GM23338 (cell line): ENCODE measurements around the gene SCAANT1. TPM values are rescaled to one million over a fixed set of nuclear protein-coding genes. Genes with fewer than 3 reads are reported as not detected.
A peak's percentile ranks its signal among the peaks of the same experiment; 100 is the strongest.

Source experiments
- ATAC-seq: fragments of 200-7000 bp; cut with Tn5 transposase; 3 replicates; pipeline ENCODE4 v1.9.1; 2020
- DNase-seq: peaks from one replicate; pipeline ENCODE4 v3.0.0-alpha.2; 2015; ENCODE audit warnings: low spot score
- H2AFZ ChIP-seq: fragments of 200-600 bp; sonication (generic); 2 replicates; pipeline ENCODE4 v1.8.0; 2016; ENCODE audit warnings: antibody characterized with exemption, mild to moderate bottlenecking, moderate library complexity
- H3F3A ChIP-seq: fragments of 200-600 bp; sonication (generic); replicated peaks from 2 replicates; pipeline ENCODE4 v1.8.0; 2017; ENCODE audit warnings: antibody characterized with exemption, mixed run types, low read depth
- H3K27ac ChIP-seq: fragments of 200-600 bp; sonication (generic); 2 replicates; pipeline ENCODE4 v1.6.1; 2016; ENCODE audit warnings: low read depth
- H3K27me3 ChIP-seq: fragments of 200-600 bp; sonication (generic); 2 replicates; pipeline ENCODE4 v1.8.0; 2016; ENCODE audit warnings: mild to moderate bottlenecking, mixed run types, moderate library complexity; ENCODE audit not compliant: insufficient read depth
- H3K36me3 ChIP-seq: fragments of 200-600 bp; sonication (generic); 2 replicates; pipeline ENCODE4 v1.8.0; 2016; ENCODE audit warnings: mild to moderate bottlenecking; ENCODE audit not compliant: insufficient read depth
- H3K4me1 ChIP-seq: fragments of 200-600 bp; sonication (generic); 2 replicates; pipeline ENCODE4 v1.8.0; 2016; ENCODE audit warnings: mild to moderate bottlenecking, moderate library complexity; ENCODE audit not compliant: insufficient read depth
- H3K4me2 ChIP-seq: fragments of 200-600 bp; sonication (generic); 2 replicates; pipeline ENCODE4 v1.7.1; 2017; ENCODE audit warnings: mixed run types
- H3K4me3 ChIP-seq: fragments of 200-600 bp; sonication (generic); 2 replicates; pipeline ENCODE4 v1.6.1; 2016; ENCODE audit warnings: mixed run types
- H3K79me2 ChIP-seq: fragments of 200-600 bp; sonication (generic); replicated peaks from 2 replicates; pipeline ENCODE4 v1.8.0; 2017; ENCODE audit warnings: mild to moderate bottlenecking; ENCODE audit not compliant: insufficient read depth
- H3K9me2 ChIP-seq: fragments of 200-600 bp; sonication (generic); 2 replicates; pipeline ENCODE4 v1.8.0; 2017; ENCODE audit not compliant: insufficient read depth
- H4K20me1 ChIP-seq: fragments of 200-600 bp; sonication (generic); replicated peaks from 2 replicates; pipeline ENCODE4 v1.8.0; 2017; ENCODE audit warnings: mild to moderate bottlenecking; ENCODE audit not compliant: insufficient read depth
- H3K27ac Mint-ChIP-seq: 2 replicates; pipeline ENCODE4 v1.8.0; 2020; ENCODE audit warnings: inconsistent platforms, mild to moderate bottlenecking, moderate library complexity, mixed read lengths
- H3K27me3 Mint-ChIP-seq: 3 replicates; pipeline ENCODE4 v1.8.0; 2022; ENCODE audit warnings: low read depth, mild to moderate bottlenecking, moderate library complexity, mixed read lengths, inconsistent platforms; ENCODE audit not compliant: insufficient read depth, poor library complexity
- H3K36me3 Mint-ChIP-seq: 3 replicates; pipeline ENCODE4 v1.8.0; 2021; ENCODE audit warnings: low read depth, mild to moderate bottlenecking, inconsistent platforms, moderate library complexity, mixed read lengths
- H3K4me1 Mint-ChIP-seq: 3 replicates; pipeline ENCODE4 v1.8.0; 2020; ENCODE audit warnings: mild to moderate bottlenecking, inconsistent platforms, mixed read lengths
- H3K4me3 Mint-ChIP-seq: 3 replicates; pipeline ENCODE4 v1.8.0; 2021; ENCODE audit warnings: moderate library complexity, mild to moderate bottlenecking, inconsistent platforms, mixed read lengths
- H3K9me3 Mint-ChIP-seq: 3 replicates; pipeline ENCODE4 v1.8.0; 2020; ENCODE audit warnings: moderate library complexity, mild to moderate bottlenecking, inconsistent platforms, mixed read lengths
- CREB1 ChIP-seq: fragments of 250-450 bp; sonication (Bioruptor Pico); IDR thresholded peaks from 2 replicates; pipeline ENCODE4 v1.5.0; 2020; ENCODE audit warnings: low read depth, mild to moderate bottlenecking, moderate library complexity
- EZH2 ChIP-seq: fragments of 200-600 bp; sonication (generic); IDR thresholded peaks from one replicate; pipeline ENCODE4 v1.8.0; 2017; ENCODE audit warnings: antibody characterized with exemption, mild to moderate bottlenecking, low read depth; ENCODE audit not compliant: unreplicated experiment
- JUNB ChIP-seq: IDR thresholded peaks from one replicate; pipeline ENCODE4 v1.6.1; 2016; ENCODE audit warnings: antibody characterized with exemption; ENCODE audit not compliant: unreplicated experiment
- POLR2AphosphoS5 ChIP-seq: IDR thresholded peaks from 2 replicates; pipeline ENCODE4 v1.6.1; 2016; ENCODE audit warnings: antibody characterized with exemption, low read depth
- STAT1 ChIP-seq: IDR thresholded peaks from one replicate; pipeline ENCODE4 v1.6.1; 2016; ENCODE audit warnings: antibody characterized with exemption; ENCODE audit not compliant: unreplicated experiment
- ZNF114 ChIP-seq: fragments of 250-450 bp; sonication (Bioruptor Pico); IDR thresholded peaks from 2 replicates; pipeline ENCODE4 v1.5.0; 2020; ENCODE audit warnings: mild to moderate bottlenecking, moderate library complexity
- ZNF331 ChIP-seq: fragments of 250-450 bp; sonication (Bioruptor Pico); IDR thresholded peaks from 2 replicates; pipeline ENCODE4 v1.5.0; 2020; ENCODE audit warnings: low read depth, mild to moderate bottlenecking, moderate library complexity
- long read RNA-seq: library from polyadenylated mRNA; unstranded; transcript quantifications from one replicate; pipeline ENCODE4 v2.0.0, GENCODE V29; 2020; ENCODE audit not compliant: unreplicated experiment
- polyA plus RNA-seq: library from polyadenylated mRNA; unstranded; fragments of >200 nt; fragmentation: Nextera tagmentation; extraction: Ambion mirVana; gene quantifications from 2 replicates; pipeline ENCODE4 v1.2.1, GENCODE V29; 2016
- total RNA-seq: library from RNA; depleted of rRNA; stranded (reverse); fragments of >200 nt; shearing (Covaris generic); gene quantifications from 2 replicates; pipeline ENCODE4 v1.2.3, GENCODE V29; 2014; rRNA removed
- TF ChIP-seq, protein P1 (sequence below), 2 experiments: fragments of 200-600 bp in 1 of 2; sonication (generic) in 1 of 2; conservative IDR thresholded peaks; 2 replicates each; pipeline versions ENCODE4 v1.5.1 to v1.6.1; 2016 to 2017; ENCODE audit warnings: antibody characterized with exemption in 2 of 2, low read depth in 2 of 2, mild to moderate bottlenecking in 2 of 2, moderate library complexity in 1 of 2

The SCAANT1 gene
- total RNA-seq (not detected in 2 replicates), polyA plus RNA-seq (1.2 TPM in 1 of 2 replicates, not detected in the other)
- long read RNA-seq: 0 reads

DNA sequence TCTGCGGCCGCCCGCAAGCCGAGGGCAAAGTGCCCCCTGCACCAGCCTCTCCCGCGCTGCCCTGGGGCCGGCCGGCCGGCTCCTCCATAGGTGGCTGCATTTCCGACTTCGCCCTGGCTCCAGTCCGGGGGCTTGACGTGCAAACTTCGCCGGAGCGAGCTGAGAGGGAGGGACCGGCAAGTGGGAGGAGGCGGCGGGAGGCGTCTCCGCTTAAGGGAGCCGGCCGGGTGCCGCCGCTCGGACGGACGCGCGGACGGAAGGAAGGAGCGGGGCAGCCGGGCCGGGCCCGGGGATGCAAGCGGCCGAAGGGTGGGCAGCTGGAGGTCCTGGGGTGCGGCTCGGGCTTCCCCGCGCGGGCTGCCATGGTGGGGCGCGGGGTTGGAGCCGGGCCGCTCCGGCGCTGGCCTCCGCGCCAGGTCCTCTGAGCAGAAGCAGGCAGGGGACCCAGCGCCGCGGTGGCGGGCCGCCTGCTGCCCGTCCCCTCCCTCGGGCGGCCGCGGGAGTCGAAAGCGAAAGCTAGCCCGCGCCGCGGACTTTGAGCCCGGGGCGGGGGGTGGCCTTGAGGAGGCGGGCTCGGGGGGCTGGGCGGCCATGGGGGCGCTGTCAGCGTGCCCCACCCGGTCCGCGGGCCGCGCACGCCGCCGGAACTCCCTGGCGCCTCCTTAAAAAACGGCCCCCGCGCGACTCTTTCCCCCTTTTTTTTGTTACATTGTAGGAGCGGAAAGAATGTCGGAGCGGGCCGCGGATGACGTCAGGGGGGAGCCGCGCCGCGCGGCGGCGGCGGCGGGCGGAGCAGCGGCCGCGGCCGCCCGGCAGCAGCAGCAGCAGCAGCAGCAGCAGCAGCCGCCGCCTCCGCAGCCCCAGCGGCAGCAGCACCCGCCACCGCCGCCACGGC lies at the start of gene SCAANT1:
SCAANT1 (minus strand) TSS at position 511 of the 895 bp plus-strand sequence.
- H3K27me3 Mint-ChIP-seq: peaks cover 5% of the 10 kb centered on the region
- Histone ChIP-seq H3K4me1 (peaks cover 5% of the 10 kb centered on the region), H3K27ac (peak within 1 kb of the TSS; percentile 68; the same call in 1 of the 2 replicates), H3K4me2 (peak within 1 kb of the TSS; percentile 93), H3K36me3 (no peaks in the 10 kb centered on the region), H3F3A (no peaks in the 10 kb centered on the region), H3K9me2 (no peaks in the 10 kb centered on the region), H3K4me3 (peak within 1 kb of the TSS; percentile 81), H3K27me3 (peaks cover 17% of the 10 kb centered on the region), H3K79me2 (peaks cover 34% of the 10 kb centered on the region), H4K20me1 (peaks cover 4% of the 10 kb centered on the region; the same call in 1 of the 2 replicates), H2AFZ (peak within 1 kb of the TSS; percentile 49; the same call in 1 of the 2 replicates)
- TF ChIP-seq CREB1 (CRISPR knock-in tag): peak; percentile 79
- no peak for TF ChIP-seq ZNF114
- no peak for TF ChIP-seq ZNF331 (CRISPR knock-in tag)
- TF ChIP-seq, protein P1, sequence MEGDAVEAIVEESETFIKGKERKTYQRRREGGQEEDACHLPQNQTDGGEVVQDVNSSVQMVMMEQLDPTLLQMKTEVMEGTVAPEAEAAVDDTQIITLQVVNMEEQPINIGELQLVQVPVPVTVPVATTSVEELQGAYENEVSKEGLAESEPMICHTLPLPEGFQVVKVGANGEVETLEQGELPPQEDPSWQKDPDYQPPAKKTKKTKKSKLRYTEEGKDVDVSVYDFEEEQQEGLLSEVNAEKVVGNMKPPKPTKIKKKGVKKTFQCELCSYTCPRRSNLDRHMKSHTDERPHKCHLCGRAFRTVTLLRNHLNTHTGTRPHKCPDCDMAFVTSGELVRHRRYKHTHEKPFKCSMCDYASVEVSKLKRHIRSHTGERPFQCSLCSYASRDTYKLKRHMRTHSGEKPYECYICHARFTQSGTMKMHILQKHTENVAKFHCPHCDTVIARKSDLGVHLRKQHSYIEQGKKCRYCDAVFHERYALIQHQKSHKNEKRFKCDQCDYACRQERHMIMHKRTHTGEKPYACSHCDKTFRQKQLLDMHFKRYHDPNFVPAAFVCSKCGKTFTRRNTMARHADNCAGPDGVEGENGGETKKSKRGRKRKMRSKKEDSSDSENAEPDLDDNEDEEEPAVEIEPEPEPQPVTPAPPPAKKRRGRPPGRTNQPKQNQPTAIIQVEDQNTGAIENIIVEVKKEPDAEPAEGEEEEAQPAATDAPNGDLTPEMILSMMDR (conservative IDR thresholded peaks at IDR 0.05; ENCODE audit: low read depth in 2 of 2): no peak
- no peak for TF ChIP-seq EZH2
- H3K27ac Mint-ChIP-seq: peak within 1 kb of the TSS; percentile 95
- H3K36me3 Mint-ChIP-seq: peaks cover 16% of the 10 kb centered on the region; the same call in 2 of the 3 replicates
- peak; percentile 93 for DNase-seq
- ATAC-seq: peak; percentile 86
- no peaks in the 10 kb centered on the region for H3K9me3 Mint-ChIP-seq
- peak within 1 kb of the TSS; percentile 90 for H3K4me3 Mint-ChIP-seq
- peaks cover 40% of the 10 kb centered on the region for H3K4me1 Mint-ChIP-seq

DNA sequence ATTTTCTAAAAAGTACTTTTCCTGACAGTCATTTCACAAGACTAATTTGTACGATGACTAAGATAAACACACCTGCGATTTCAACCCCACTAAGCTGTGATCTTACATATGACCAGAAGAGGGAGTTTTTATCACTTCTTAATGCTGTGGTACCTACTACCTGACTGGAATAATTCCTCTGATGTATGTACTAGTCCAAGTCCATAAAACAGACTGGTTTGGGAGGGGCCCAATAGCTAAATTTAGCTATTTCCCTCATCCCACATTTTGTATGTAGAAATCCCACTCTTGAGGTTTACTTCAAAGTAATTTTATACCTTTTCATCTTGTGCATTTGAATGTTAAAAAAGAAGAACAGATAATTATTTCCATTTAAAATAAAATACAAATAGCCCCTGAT lies 49.7 kb upstream of the SCAANT1 start:
- Mint-ChIP-seq H3K36me3 (no peaks in the 10 kb centered on the region), H3K4me1 (peaks cover 53% of the 10 kb centered on the region), H3K4me3 (no peak overlapping the region), H3K9me3 (no peaks in the 10 kb centered on the region), H3K27ac (no peak overlapping the region; the same call in 1 of the 2 replicates), H3K27me3 (peaks cover 3% of the 10 kb centered on the region)
- Histone ChIP-seq H3K9me2 (no peaks in the 10 kb centered on the region), H3K4me2 (no peak overlapping the region), H2AFZ (no peak overlapping the region), H3K36me3 (no peaks in the 10 kb centered on the region), H3K4me1 (peaks cover 33% of the 10 kb centered on the region), H4K20me1 (no peaks in the 10 kb centered on the region), H3K79me2 (peaks cover 9% of the 10 kb centered on the region; the same call in 1 of the 2 replicates), H3K4me3 (no peak overlapping the region), H3F3A (no peaks in the 10 kb centered on the region), H3K27me3 (no peaks in the 10 kb centered on the region), H3K27ac (no peak overlapping the region)
- ATAC-seq: peak; percentile 51
- TF ChIP-seq POLR2AphosphoS5 (no peak), JUNB (no peak), STAT1 (no peak), EZH2 (no peak)
- TF ChIP-seq, protein P1 (conservative IDR thresholded peaks at IDR 0.05; ENCODE audit: low read depth in 2 of 2): peak; percentile 58 to 68
- peak; percentile 65 for DNase-seq
